Measurements from ENCODE around the gene HDAC4. TPM values are rescaled to one million over a fixed set of nuclear protein-coding genes. Genes with fewer than 3 reads are reported as not detected.

HDAC4 gene
- total and polyA plus RNA-seq, 9 of the 15 experiments (the other 6 are each of a cell fraction or from before 2014, with no cell fraction given): 0.11 to 20.2 (median 4.0) TPM

- ATAC-seq: no peak
- BruUV-seq (replicated peaks): no TSS peak
- WGBS (ENCODE audit: insufficient coverage, low coverage, missing lambda C conversion rate): 81% methylated on average over 4 of the region's 26 CpGs
- in situ Hi-C loops (cut with MboI): no loop called here
- Histone ChIP-seq H3K9ac (ENCODE audit: insufficient read depth in 1 of 2, low read depth in 2 of 2, low read length in 2 of 2) (no peak overlapping the region), H3K4me1 (replicated peaks in 1 of 2; ENCODE audit: control insufficient read depth in 2 of 2, insufficient read depth in 2 of 2, low read length in 2 of 2) (peaks cover 17 to 54% of the 10 kb centered on the region in 2 experiments; a peak in 4 of 5 replicates), H2AFZ (ENCODE audit: low read depth, low read length) (no peak overlapping the region), H3K27ac (ENCODE audit: extremely low read depth, low read depth, low read length) (no peak overlapping the region), H3K9me1 (ENCODE audit: control insufficient read depth, insufficient read depth, low read length) (no peaks in the 10 kb centered on the region), H4K20me1 (replicated peaks; ENCODE audit: control insufficient read depth, insufficient read depth, low read length) (no peaks in the 10 kb centered on the region; the same call in 1 of the 2 replicates), H3K4me2 (ENCODE audit: insufficient read depth, low read length) (no peak overlapping the region), H3K36me3 (ENCODE audit: control insufficient read depth, insufficient read depth, low read length) (no peaks in the 10 kb centered on the region), H3K79me2 (ENCODE audit: control insufficient read depth, insufficient read depth, low read length) (peaks cover 18% of the 10 kb centered on the region), H3K4me3 (no peak overlapping the region), H3K27me3 (ENCODE audit: control insufficient read depth in 2 of 2, insufficient read depth in 2 of 2, low read length in 2 of 2) (no peaks in the 10 kb centered on the region), H3K9me3 (replicated peaks; ENCODE audit: control insufficient read depth, insufficient read depth, low read depth, low read length) (no peaks in the 10 kb centered on the region)
- CTCF ChIA-PET (ENCODE audit: low intra/inter-chr PET ratio): no interaction called here
- DNase-seq (ENCODE audit: extremely low read depth in 1 of 4, low spot score in 3 of 4): no peak
- intact Hi-C loops (cut with micrococcal nuclease): no loop called here
- POLR2A ChIA-PET: interaction anchor here (1.2 kb wide), 1 partner anchor 18 kb away, joined by 3 read pairs; no protein-coding TSS in a partner anchor
- TF ChIP-seq SPI1 (IDR thresholded peaks at IDR 0.05; ENCODE audit: borderline replicate concordance, low read depth, low read length) (no peak), SLC30A9 (CRISPR knock-in tag; IDR thresholded peaks at IDR 0.05) (no peak), ZBTB17 (CRISPR knock-in tag; IDR thresholded peaks at IDR 0.05) (no peak), ZNF384 (IDR thresholded peaks at IDR 0.05; ENCODE audit: low read depth, low read length) (no peak), HCFC1 (IDR thresholded peaks at IDR 0.05; ENCODE audit: low read depth, low read length) (no peak), ZNF280B (CRISPR knock-in tag; IDR thresholded peaks at IDR 0.05) (no peak), YY1 (IDR thresholded peaks at IDR 0.05; ENCODE audit: borderline replicate concordance in 1 of 3, control insufficient read depth in 1 of 3, extremely low read depth in 1 of 3, insufficient read depth in 3 of 3, insufficient read length in 1 of 3, insufficient replicate concordance in 2 of 3, low read depth in 1 of 3, low read length in 2 of 3) (no peak)
- no peak for FAIRE-seq
Measured at GRCh38 chr2:239300871-239301735, 99.7 kb downstream of the HDAC4 start.
